Medulla oblongata (tissue), 1 donor: ENCODE measurements around the gene SIPA1L2.
A peak's percentile ranks its signal among the peaks of the same experiment; 100 is the strongest.

Experiments
- DNase-seq: peaks from one replicate; pipeline ENCODE4 v3.0.0-alpha.2; 2015; ENCODE audit errors: extremely low spot score

SIPA1L2 gene

GRCh38 chr1:232630047-232630893 lies at the start of gene SIPA1L2:
TSS of gene SIPA1L2 (minus strand) at chr1:232630133. CDS start at chr1:232515339, 114,794 bp downstream.
- DNase-seq, result peak; percentile 96

- DNase-seq, result no peak
Observed at GRCh38 chr1:232678185-232678886, 48.4 kb upstream of the SIPA1L2 start.

- DNase-seq, result no peak
Observed at GRCh38 chr1:232676307-232676706, 46.4 kb upstream of the SIPA1L2 start.

- DNase-seq, result no peak
Observed at GRCh38 chr1:232675898-232676297, 46.0 kb upstream of the SIPA1L2 start.

GRCh38 chr1:232675260-232675659 lies 45.3 kb upstream of the SIPA1L2 start:
- peak; percentile 16 for DNase-seq

GRCh38 chr1:232673256-232673655 lies 43.3 kb upstream of the SIPA1L2 start:
- no peak for DNase-seq

GRCh38 chr1:232669981-232670747 lies 40.2 kb upstream of the SIPA1L2 start:
- DNase-seq, result no peak

- no peak for DNase-seq
Observed at GRCh38 chr1:232667778-232668165, 37.8 kb upstream of the SIPA1L2 start.

- DNase-seq, result no peak
Observed at GRCh38 chr1:232667094-232667777, 37.3 kb upstream of the SIPA1L2 start.

- DNase-seq, result no peak
Observed at GRCh38 chr1:232664844-232665777, 35.2 kb upstream of the SIPA1L2 start.

- no peak for DNase-seq
Observed at GRCh38 chr1:232662910-232663309, 33.0 kb upstream of the SIPA1L2 start.

- DNase-seq, result no peak
Observed at GRCh38 chr1:232658386-232658785, 28.5 kb upstream of the SIPA1L2 start.

- DNase-seq, result no peak
Observed at GRCh38 chr1:232657426-232658005, 27.6 kb upstream of the SIPA1L2 start.

- no peak for DNase-seq
Observed at GRCh38 chr1:232655746-232656085, 25.8 kb upstream of the SIPA1L2 start.

GRCh38 chr1:232655028-232655745 lies 25.3 kb upstream of the SIPA1L2 start:
- peak; percentile 21 for DNase-seq

- no peak for DNase-seq
Observed at GRCh38 chr1:232653789-232654188, 23.9 kb upstream of the SIPA1L2 start.

- DNase-seq, result no peak
Observed at GRCh38 chr1:232650845-232651244, 20.9 kb upstream of the SIPA1L2 start.

- DNase-seq, result no peak
Observed at GRCh38 chr1:232650418-232650817, 20.5 kb upstream of the SIPA1L2 start.

- no peak for DNase-seq
Observed at GRCh38 chr1:232648316-232648715, 18.4 kb upstream of the SIPA1L2 start.

- DNase-seq, result no peak
Observed at GRCh38 chr1:232644209-232644608, 14.3 kb upstream of the SIPA1L2 start.
